Glutamatergic neuron (in vitro differentiated cells): ENCODE results near the gene ASPG. TPM values are rescaled to one million over a fixed set of nuclear protein-coding genes. Genes with fewer than 3 reads are reported as not detected.

ENCODE experiments used
- DNase-seq: peaks from one replicate; pipeline ENCODE4 v3.0.0; 2022
- H3K27ac Mint-ChIP-seq: one replicate; pipeline ENCODE4 v1.8.0; 2020; ENCODE audit warnings: mild to moderate bottlenecking, mixed read lengths, inconsistent platforms; ENCODE audit not compliant: unreplicated experiment
- H3K27me3 Mint-ChIP-seq: one replicate; pipeline ENCODE4 v1.8.0; 2020; ENCODE audit warnings: mild to moderate bottlenecking, moderate library complexity, mixed read lengths, inconsistent platforms; ENCODE audit not compliant: unreplicated experiment
- H3K36me3 Mint-ChIP-seq: one replicate; pipeline ENCODE4 v1.8.0; 2020; ENCODE audit warnings: mild to moderate bottlenecking, mixed read lengths, inconsistent platforms; ENCODE audit not compliant: unreplicated experiment
- H3K4me1 Mint-ChIP-seq: one replicate; pipeline ENCODE4 v1.8.0; 2020; ENCODE audit warnings: mild to moderate bottlenecking, low read depth, mixed read lengths, inconsistent platforms; ENCODE audit not compliant: unreplicated experiment
- H3K4me3 Mint-ChIP-seq: one replicate; pipeline ENCODE4 v1.8.0; 2020; ENCODE audit warnings: mild to moderate bottlenecking, mixed read lengths, inconsistent platforms; ENCODE audit not compliant: unreplicated experiment
- H3K9me3 Mint-ChIP-seq: one replicate; pipeline ENCODE4 v1.8.0; 2020; ENCODE audit warnings: mild to moderate bottlenecking, moderate library complexity, mixed read lengths, inconsistent platforms; ENCODE audit not compliant: unreplicated experiment
- total RNA-seq: library from RNA; stranded (reverse); fragmentation: NEBNext Ultra II Directional; extraction: Animal tissue kit (Norgen Biotek cat#: 25700); gene quantifications from one replicate; pipeline ENCODE4 v1.2.1, GENCODE V29; 2021; ENCODE audit not compliant: unreplicated experiment
- TF ChIP-seq, protein P1 (sequence below): fragments of 200-600 bp; sonication (generic); IDR thresholded peaks from one replicate; pipeline ENCODE4 v1.5.0; 2021; ENCODE audit not compliant: partially characterized antibody, unreplicated experiment

Gene ASPG
- total RNA-seq, 1 donor from 2014 or later: not detected

- Mint-ChIP-seq H3K27ac (no peak overlapping the region), H3K4me3 (no peak overlapping the region), H3K9me3 (peaks cover 4% of the 10 kb centered on the region), H3K4me1 (no peaks in the 10 kb centered on the region), H3K27me3 (no peaks in the 10 kb centered on the region), H3K36me3 (peaks cover 8% of the 10 kb centered on the region)
- peak; percentile 23 for DNase-seq
- TF ChIP-seq, protein P1, sequence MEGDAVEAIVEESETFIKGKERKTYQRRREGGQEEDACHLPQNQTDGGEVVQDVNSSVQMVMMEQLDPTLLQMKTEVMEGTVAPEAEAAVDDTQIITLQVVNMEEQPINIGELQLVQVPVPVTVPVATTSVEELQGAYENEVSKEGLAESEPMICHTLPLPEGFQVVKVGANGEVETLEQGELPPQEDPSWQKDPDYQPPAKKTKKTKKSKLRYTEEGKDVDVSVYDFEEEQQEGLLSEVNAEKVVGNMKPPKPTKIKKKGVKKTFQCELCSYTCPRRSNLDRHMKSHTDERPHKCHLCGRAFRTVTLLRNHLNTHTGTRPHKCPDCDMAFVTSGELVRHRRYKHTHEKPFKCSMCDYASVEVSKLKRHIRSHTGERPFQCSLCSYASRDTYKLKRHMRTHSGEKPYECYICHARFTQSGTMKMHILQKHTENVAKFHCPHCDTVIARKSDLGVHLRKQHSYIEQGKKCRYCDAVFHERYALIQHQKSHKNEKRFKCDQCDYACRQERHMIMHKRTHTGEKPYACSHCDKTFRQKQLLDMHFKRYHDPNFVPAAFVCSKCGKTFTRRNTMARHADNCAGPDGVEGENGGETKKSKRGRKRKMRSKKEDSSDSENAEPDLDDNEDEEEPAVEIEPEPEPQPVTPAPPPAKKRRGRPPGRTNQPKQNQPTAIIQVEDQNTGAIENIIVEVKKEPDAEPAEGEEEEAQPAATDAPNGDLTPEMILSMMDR: peak; percentile 21
These were observed 9.9 kb upstream of the ASPG start for GRCh38 chr14:104075530-104076151.

GRCh38 chr14:104076743-104077142, 8.8 kb upstream of the ASPG start:
- no peak overlapping the region for H3K4me3 Mint-ChIP-seq
- no peak overlapping the region for H3K27ac Mint-ChIP-seq

DNA sequence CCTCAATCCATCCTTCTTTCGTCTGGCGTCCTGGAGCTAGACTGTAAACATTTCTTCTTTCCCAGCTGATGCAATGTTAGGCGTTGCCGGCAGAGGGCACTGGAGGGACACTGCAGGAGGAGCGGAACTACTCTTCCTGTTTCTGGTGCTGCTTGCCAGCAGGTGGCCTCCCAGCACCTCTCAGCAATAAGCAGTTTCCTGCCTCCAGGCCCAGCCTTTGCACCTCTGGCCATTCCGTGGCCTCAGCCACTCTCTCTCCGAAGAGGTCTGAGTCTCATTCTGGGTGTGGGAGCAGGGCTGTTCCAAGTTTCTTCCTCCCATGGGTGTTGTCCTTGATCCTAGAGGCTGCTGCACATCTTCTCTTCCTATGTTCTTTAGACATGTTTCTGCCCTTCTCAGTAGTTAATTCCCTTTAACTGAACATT, 7.5 kb upstream of the ASPG start:
- TF ChIP-seq, protein P1: peak; percentile 98
- peak; percentile 92 for DNase-seq
- Mint-ChIP-seq H3K36me3 (peaks cover 5% of the 10 kb centered on the region), H3K27me3 (no peaks in the 10 kb centered on the region), H3K4me3 (no peak overlapping the region), H3K4me1 (no peaks in the 10 kb centered on the region), H3K27ac (no peak overlapping the region), H3K9me3 (peaks cover under 1% of the 10 kb centered on the region)

More at GRCh38 chr14:104076743-104077142, 8.8 kb upstream of the ASPG start:
- TF ChIP-seq, protein P1: no peak
- DNase-seq: no peak
- no peaks in the 10 kb centered on the region for H3K27me3 Mint-ChIP-seq
- H3K9me3 Mint-ChIP-seq: peaks cover 4% of the 10 kb centered on the region
- peaks cover 8% of the 10 kb centered on the region for H3K36me3 Mint-ChIP-seq
- H3K4me1 Mint-ChIP-seq: no peaks in the 10 kb centered on the region

- Mint-ChIP-seq H3K27me3 (peaks cover 7% of the 10 kb centered on the region), H3K36me3 (no peaks in the 10 kb centered on the region), H3K4me3 (no peak overlapping the region), H3K4me1 (peaks cover 4% of the 10 kb centered on the region), H3K27ac (no peak overlapping the region), H3K9me3 (no peaks in the 10 kb centered on the region)
- TF ChIP-seq, protein P1: no peak
- no peak for DNase-seq
These were observed 4.9 kb upstream of the ASPG start for GRCh38 chr14:104080376-104081260.

- Mint-ChIP-seq H3K4me3 (no peak overlapping the region), H3K4me1 (peaks cover 4% of the 10 kb centered on the region), H3K27ac (no peak overlapping the region), H3K27me3 (peaks cover 7% of the 10 kb centered on the region), H3K36me3 (no peaks in the 10 kb centered on the region), H3K9me3 (no peaks in the 10 kb centered on the region)
- TF ChIP-seq, protein P1: no peak
- no peak for DNase-seq
These were observed 4.2 kb upstream of the ASPG start for GRCh38 chr14:104081261-104081835.
